Cerebellar cortex (tissue), 1 donor: ENCODE results near the gene ATP9A.

Experiments
- DNase-seq: peaks from one replicate; pipeline ENCODE4 v3.0.0-alpha.2; 2015; ENCODE audit warnings: low spot score

The ATP9A gene

DNA sequence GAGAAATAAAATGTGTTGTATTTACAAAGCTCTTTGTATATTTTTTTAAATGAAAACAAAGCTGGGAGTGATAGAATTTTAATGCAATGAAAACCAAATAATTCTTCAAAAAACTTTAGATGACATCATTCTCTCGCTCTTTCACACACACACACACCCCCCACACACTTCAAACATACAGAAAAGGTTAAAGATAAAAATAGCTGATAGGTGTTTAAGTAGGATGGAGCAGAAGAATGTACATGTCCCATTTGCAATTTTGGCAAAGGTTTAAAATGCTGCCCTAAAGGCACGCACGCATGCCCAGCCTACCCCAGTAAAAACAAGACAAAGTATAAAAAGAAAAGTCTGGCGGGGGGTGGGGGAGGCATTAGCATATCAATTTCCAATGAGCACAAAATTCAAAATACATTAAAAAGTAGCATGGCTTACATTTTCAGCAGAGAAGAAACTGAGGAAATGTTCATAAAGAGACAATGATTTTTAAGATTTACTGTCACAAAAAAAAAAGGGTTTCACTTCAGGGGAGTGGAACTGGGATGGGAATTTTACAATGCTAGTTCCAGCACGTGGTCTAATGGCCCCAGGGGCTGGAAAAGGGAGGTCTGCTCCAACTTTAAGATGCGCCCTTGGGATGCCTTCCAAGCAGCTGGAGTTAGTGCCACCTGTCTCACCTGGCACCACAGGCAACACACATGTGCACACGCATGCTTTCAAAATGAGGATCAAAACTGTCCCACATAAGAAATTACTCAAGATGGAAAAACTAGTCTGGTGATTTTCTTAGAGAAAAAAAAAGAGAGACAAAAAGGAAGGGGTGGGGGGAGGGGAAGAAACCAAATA is 170.6 kb downstream of the ATP9A start:
- DNase-seq = no peak

DNA sequence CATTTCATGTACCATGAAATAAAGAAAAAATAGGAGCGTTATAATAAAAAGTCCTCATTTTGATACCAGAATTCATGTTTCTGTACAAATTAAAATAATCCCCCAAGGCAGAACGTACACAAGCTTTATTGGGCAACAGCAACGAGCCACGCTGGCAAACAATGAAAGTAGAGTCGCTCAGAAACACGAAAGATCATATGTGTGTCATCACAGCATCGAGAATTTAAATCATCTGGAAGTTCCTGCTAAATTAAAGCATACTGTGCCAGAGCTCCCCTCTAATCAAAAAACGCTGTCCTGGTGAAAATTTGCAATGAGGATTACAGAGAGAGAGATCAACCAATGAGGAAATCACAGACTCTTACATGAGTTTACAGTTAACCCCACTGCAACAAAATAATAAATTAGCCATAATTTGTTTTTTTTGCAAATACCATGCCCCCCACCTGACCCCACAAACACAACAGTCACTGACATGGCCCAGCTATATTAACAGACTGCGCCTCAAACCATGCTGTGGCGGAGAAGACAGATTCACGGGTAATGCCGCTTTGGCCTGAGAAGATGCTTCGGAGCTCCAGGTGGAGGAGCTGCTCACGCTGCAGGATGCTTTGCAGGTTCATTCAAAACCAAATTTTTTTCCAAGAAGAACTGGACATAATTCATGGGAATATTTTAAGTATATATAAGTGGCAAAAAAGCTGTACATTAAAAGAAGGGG is 171.4 kb downstream of the ATP9A start:
- peak; percentile 78 for DNase-seq

DNA sequence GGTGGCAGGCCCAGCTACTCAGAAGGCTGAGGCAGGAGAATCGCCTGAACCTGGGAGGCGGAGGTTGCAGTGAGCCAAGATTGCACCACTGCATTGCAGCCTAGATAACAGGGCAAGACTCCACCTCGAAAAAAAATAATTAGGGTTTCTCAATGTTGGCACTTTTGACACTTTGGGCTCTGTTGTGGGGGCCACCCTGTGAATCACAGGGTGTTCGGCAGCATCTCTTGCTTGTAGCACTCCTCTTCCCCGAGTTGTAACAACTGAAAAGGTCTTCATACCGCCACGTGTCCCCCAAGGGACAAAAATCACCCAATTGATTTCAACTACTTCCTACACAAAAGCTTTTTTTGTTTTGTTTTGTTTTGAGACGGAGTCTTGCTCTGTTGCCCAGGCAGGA is 172.4 kb downstream of the ATP9A start:
- DNase-seq = no peak

DNA sequence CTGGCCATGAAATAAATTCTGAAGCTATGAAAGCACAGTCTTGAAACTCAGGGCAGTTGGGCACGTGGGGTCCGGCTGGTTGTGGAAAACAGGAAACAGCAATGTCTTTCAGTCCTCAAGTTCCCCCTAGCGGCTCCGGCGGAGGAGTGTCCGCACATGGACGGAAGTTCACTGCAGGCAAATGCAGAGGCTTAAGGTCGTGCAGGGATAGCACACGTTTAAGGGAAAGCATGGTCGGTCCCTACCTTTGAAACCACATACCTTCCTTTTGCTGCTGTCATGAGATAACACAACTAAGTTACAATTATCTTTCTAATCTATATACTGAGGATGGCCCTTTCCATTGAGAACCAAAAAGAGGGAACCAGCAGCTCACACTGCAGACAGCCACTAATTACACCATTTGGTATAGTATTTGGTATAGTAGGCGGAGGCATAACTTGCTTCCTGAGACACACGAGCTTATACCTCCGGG is 173.1 kb downstream of the ATP9A start:
- peak; percentile 91 for DNase-seq

DNA sequence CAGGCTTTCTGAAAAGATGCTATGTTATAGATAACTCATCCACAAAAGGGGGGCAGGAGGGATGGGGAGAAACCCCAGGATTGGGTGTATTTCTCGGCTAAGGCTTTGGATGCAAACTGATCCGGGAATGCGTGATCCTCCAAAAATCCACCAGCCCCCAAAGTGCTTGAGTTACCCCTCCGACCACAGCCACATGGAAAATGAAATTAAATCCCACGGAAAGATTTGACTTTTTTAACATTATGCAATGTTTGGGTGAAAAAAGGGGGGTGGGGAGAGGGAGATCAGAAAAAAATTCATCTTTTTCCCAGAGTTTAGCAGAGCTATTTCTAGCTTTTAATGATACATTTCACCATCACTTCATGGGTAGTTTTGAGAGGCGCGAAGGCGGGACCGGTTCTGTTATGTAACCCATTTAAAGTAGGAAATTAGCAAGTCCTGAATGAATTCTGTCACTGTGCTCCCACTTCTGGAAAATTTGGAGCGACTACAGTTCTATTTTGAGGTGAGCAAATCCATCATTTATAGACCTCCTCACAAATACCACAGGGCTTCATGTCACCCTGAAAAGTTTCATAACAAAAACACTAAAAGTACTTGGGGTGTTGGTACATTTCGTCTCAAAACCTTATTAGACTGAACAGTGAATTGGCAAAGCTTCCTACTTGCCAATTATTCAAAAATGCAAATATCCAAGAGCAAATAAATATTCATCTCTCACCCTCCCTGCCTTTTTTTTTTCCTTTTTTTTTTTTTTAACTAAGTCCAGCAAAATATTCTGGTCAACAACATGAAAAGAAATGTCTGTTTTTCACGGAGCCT is 173.7 kb downstream of the ATP9A start:
- DNase-seq = peak; percentile 19

DNA sequence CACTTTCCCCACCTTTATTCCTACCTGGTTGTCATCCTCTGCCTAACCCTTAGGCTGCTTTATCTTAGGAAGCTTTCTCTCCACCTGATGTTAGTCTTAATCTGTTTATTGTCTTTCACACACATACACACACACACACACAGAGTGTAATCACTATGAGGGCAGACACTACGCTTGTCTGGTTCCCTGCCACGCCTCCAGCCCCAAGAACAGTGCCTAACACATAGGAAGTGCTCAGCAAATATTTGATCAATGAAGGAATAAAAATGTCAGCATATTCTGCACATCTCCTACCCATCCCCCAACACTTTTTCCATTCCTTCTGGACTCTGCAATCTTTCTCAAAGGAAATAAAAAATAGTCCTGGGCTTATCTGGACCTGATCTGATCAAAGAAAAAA is 174.6 kb downstream of the ATP9A start:
- DNase-seq = no peak

DNA sequence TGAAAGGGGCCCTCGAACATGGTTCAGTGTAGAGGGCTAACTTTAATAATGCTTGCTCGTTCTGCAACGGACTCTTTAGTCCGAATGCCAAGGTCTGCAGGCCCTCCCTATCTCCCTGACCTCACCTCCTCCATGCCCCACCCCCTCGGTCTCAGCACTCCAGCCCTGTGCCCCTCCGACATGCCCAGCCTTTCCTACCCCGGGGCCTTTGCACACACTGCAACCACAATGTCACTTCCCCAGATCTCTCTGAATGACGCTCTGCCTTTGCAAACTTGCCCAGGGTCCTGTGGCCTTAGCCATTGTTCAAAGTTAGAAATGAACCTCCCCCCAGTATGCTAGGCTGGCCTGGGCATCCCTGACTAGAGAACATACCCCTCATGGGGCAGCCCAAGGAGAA is 175.6 kb downstream of the ATP9A start:
- DNase-seq = no peak

DNA sequence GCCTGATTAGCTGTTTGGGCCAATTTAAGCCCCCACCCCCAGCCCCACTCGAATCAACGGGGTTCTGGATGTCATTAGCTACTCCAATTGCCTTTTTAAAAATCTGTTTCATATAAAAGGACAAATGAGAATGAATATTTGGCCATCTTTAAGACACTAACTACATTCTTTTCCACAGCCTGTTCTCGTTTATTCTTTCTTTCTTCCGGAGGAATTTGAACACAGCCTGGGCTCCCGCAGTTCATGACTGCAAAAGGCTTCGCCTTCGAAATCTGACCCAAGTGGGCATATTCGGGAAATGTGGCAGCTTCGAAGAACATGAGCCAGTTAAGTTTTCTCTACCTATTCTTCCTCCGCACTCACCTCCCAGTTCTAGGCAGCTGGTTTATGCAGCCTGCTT is 176.3 kb downstream of the ATP9A start:
- no peak for DNase-seq

DNA sequence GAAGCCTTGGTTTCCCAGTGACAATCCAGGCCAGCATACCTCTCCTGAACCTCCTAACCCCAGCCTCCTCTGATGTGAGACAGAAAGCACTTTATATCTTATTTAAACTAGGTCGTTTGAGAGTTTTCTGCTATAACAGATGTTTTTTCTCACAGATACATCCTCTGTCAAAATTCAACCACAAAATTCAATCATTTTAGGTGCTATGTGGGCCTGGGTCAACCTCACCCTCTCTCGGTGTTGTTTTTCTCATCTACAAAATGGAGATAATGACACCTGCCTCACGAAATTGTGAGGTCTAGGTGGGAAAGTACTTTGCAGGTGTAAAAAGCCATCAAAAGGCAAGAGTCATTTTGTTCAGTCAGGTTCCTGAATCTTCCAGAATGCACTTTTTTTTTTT is 179.4 kb downstream of the ATP9A start:
- no peak for DNase-seq

DNA sequence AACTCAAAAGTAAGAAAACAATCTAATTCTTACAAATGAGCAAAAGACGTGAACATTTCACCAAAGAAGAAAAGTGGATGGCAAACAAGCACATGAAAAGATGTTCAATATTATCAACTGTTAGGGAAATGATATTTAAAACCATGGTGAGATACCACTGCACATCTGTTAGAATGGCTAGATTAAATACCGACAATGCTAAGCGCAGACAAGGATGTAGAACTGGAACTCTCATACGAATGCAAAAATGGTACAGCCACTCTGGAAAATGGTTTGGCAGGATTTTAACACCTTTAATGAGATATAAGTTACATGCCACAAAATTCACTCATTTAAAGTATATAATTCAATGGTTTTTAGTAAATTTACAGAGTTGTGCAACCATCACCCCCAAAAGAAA is 181.0 kb downstream of the ATP9A start:
- DNase-seq = no peak

DNA sequence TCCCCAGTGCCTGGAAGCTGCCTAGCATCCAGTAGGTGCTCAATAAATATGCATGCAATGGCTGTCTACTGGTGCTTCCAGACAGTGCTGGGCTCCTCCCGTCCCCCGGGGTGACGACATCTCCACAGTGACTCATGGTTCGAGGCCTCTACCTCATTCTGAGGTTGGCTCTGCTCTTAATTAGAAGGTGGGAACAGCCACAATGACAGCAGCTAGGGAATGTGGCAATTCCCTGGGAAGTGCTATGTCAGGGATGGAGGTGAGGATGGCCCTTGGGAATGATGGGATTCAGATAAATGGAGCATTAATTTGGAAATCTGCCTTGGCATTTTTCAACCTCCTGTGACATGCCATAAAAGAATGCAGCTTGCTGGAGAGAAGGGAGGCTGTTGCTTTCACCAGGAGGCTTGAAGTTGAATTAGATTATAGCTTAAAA is 182.2 kb downstream of the ATP9A start:
- DNase-seq = no peak

DNA sequence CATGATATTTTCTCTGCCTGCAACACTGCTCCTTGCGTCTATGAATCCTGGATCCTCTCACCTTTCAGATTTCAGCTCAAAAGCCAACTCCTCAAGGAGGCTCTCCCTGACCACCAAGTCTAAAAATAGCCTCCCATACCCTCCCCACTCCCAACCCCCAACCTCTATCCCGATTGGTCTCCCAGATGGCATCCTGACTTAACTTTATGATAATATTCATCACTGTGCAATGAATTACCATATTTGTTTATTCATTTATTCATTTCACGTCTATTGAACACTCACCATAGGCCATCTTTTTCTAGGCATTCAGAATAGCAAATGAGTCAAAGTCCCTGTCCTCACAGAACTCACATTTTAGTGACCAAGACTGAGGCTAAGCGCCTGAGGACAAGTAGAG is 183.0 kb downstream of the ATP9A start:
- DNase-seq = no peak

DNA sequence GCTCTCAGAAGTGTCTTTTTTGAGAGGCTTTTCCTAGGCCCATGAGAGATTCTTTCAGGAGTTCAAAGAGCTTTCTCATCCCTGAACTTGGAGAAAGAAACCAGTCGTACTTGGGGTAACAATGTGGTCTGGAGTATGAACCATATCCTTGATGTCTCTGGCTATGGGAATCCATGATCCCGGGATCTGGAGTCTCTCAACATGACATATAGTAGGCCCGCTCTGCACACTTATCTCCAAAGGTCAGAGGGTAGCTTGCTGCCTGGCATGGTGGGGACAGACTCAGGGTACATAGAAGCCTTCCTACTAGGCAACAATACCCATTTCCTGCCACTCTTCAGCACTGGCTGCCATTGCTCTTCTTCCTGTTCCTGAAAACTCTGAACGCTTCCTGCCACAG is 183.5 kb downstream of the ATP9A start:
- DNase-seq = no peak

DNA sequence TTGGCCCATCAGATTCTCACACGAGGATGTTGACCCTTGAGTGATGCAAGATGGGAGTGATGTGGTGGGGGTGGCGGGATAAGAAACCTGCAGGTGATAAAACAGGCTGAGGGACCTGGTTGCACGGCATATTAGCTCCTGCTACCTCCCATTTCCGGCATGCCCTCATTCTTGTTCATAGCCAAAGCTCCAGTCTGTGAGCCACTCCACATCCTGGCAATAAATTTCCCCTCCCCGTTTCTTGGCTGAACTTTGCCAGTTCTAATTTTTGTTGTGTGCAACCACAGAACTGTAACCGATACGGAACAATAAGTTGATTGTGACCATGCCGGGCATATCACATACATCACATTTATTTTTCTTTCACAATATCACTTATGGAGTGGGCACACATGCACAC is 184.1 kb downstream of the ATP9A start:
- no peak for DNase-seq

DNA sequence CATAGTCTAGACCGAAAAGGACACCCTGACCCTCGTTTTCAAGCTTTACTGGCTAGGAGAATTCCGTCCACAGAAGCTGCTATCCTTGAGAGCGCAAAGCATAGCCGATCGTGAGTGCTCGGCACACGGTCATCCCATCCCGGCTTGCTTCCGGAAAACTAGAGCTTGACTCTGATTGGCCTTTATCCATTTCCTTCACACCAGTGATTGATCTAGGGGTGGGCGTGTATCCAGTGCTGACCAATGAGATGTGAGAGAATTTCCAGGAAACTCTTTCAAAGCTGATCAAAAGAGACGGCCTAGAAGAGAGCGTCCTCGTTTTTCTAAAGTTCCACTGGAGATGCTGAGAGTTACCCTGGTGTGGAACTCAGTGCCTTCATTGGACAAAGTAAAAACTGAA is 184.7 kb downstream of the ATP9A start:
- DNase-seq = no peak

DNA sequence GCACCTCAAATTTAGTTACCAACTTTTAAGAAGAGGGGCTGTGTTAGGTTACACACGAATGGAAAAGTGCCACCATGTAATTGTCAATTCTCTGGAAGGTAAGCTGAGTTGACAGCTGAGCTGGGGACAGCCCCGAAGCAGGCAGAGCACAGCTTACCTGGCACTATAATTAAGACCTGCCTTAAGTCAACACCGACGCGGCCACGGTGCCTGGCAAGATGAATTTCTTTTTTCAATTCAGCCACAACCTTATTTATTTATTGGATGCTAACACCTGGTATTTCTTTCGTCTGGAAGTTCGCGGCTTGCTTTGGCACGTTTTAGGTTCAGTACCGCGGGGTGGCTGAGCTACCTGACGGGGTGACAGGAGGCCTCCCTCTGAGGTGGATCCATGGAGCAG is 185.1 kb downstream of the ATP9A start:
- no peak for DNase-seq

DNA sequence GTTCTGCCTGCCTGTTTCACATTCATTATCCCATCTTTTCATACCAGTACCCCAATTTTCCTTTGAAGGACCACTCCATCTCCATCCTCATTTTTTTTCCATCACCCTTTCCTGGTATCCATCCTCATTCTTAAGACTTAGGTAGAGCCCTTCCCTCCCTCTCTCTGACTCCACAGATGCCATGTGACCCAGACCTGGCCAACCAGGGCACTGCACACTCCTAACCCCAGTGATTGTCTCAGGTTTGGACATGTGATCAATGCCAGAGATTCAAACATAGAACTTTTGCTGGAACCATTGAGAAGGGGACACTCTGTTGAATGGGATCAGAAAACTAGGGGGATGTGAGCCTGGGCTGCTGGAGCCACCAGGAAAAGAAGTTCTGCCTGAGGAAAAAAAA is 186.6 kb downstream of the ATP9A start:
- no peak for DNase-seq

DNA sequence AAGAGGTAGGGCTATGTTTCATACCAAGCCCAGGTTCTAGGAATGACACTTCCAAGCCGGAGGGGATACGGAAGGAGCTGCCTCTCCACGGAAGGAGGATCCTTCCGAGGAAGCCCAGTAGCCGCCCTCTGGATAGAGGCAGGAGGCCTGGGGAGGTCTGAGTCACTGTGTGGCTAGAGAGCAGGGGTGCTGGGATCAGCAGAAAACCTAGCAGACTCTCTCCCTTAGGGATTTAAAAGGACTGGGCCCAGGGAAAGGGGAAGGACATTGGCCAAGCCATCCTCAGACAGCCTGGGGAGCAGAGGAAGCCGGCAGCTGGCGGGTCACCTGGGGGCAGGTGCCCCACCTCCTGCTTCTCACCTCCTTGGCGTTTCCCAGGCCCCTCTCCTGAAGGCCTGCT is 189.1 kb downstream of the ATP9A start:
- DNase-seq = no peak

DNA sequence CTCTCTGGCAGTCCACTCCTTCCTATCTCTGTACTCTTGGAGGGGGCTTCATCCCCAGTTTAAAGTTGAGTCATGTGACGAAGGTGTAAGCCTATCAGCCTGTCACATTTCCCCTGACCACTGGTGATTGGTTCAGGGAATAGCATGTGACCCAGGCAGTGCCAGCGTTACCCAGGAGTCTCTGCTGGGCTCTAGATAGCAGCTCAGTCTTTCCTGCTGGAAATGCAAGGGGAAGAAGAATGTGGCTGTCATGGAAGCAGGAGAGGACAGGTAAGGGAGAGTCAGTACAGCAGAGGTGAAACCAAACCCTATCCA is 190.1 kb downstream of the ATP9A start:
- no peak for DNase-seq

DNA sequence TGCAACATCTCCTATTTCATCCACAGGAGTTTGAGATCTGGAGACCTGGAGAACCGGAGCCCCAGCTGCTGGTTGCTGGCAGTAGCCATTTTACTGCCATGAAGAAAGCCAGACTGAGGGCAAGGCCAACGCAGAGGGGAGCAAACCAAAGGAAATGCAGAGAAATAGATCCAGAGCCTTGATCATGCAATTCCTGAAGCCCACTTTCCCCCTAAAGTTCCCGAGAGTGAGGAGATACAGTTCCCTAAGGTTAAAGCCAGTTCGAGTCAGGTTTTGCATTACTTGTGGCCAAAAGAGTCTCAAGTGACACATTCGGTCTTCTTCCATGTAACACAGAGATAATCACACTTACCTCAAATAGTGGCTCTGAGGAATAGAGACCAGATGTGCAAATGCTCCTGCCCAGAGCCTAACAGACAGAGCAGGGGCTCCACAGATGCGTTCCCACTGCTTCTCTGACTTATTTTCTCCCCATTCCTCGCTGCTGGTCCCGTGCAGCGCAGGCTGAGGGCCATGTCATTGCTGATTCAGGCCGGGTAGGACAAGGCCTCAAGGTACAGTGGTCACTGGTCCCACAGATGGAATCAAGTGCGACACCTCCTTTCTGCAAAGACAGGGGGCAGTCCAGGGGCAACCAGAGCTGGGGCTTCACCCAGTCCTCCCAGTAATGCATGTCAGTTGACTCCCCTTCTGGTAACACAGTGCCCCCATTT is 190.6 kb downstream of the ATP9A start:
- DNase-seq = no peak

DNA sequence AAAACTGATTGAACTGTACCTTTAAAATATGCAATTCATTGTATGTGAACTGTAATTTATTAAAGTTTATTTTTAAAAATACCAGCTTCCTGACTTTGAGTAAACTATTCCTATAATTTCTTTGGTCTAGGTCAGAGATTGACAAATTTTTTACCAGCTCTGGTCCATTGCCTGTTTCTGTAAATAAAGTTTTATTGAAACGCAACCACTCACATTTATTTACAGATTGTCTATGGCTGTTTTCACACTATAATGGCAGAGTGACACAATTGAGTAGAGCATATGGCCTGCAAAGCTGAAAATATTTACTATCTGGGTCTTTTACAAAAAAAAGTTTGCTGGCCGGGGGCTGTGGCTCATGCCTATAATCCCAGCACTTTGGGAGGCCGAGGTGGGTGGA is 192.7 kb downstream of the ATP9A start:
- no peak for DNase-seq
